Esophagus muscularis mucosa (tissue), 4 donors: ENCODE data around the gene GPR55. TPM values are rescaled to one million over a fixed set of nuclear protein-coding genes. Genes with fewer than 3 reads are reported as not detected.

Source experiments
- DNase-seq: peaks from one replicate; pipeline ENCODE4 v3.0.0-alpha.2; 2017; ENCODE audit errors: extremely low spot score
- H3K27ac ChIP-seq, 4 donors: fragments of 200-600 bp; sonication (generic); replicated peaks in 1 of 4; 1 replicate in 3 of 4; 2 replicates in 1 of 4; pipeline ENCODE4 v1.5.1; 2016 to 2019; ENCODE audit warnings: mild to moderate bottlenecking in 1 of 4
- H3K27me3 ChIP-seq, 4 donors: fragments of 200-600 bp; sonication (generic); one replicate each; pipeline versions ENCODE4 v1.5.1 to v1.6.0; 2016 to 2019
- H3K36me3 ChIP-seq, 4 donors: fragments of 200-600 bp; sonication (generic); one replicate each; pipeline ENCODE4 v1.5.1; 2016 to 2019
- H3K4me1 ChIP-seq, 4 donors: fragments of 200-600 bp; sonication (generic); one replicate each; pipeline ENCODE4 v1.5.1; 2016 to 2019
- H3K4me3 ChIP-seq, 4 donors: fragments of 200-600 bp; sonication (generic); 1 replicate in 2 of 4; 2 replicates in 2 of 4; pipeline ENCODE4 v1.5.1; 2016 to 2019; ENCODE audit warnings: mild to moderate bottlenecking in 4 of 4, moderate library complexity in 1 of 4
- H3K9me3 ChIP-seq, 4 donors: fragments of 200-600 bp; sonication (generic); 1 replicate in 3 of 4; 2 replicates in 1 of 4; pipeline ENCODE4 v1.5.1; 2016 to 2019
- CTCF ChIP-seq, 3 experiments: fragments of 200-600 bp in 2 of 3; fragments of 450-650 bp in 1 of 3; sonication (generic) in 2 of 3; IDR thresholded peaks; one replicate each; pipeline ENCODE4 v1.5.1; 2017 to 2019; ENCODE audit warnings: antibody characterized with exemption in 3 of 3, mild to moderate bottlenecking in 2 of 3, moderate library complexity in 1 of 3
- EP300 ChIP-seq: sonication (generic); formaldehyde crosslinking; IDR thresholded peaks from one replicate; pipeline ENCODE4 v1.6.1; 2017; ENCODE audit warnings: antibody characterized with exemption
- POLR2A ChIP-seq: fragments of 450-650 bp; IDR thresholded peaks from one replicate; pipeline ENCODE4 v1.6.1; 2017; ENCODE audit warnings: antibody characterized with exemption, moderate library complexity, mild to moderate bottlenecking, low read depth
- POLR2AphosphoS5 ChIP-seq, 2 donors: sonication (generic); formaldehyde crosslinking; IDR thresholded peaks; one replicate each; pipeline ENCODE4 v1.6.1; 2017; ENCODE audit warnings: antibody characterized with exemption in 2 of 2
- WGBS: methylation state at CpG from one replicate; pipeline ENCODE4 v1.1.5; 2018; 5-methylcytosine and 5-hydroxymethylcytosine counted together
- intact Hi-C: fragments of 100-400 bp; cut with DNase I; formaldehyde crosslinking; loops from one replicate; pipeline ENCODE4 v1.15.1; 2023
- total RNA-seq, 4 donors: library from RNA; depleted of rRNA; stranded (reverse); fragments of >200 nt; gene quantifications; one replicate each; pipeline versions ENCODE4 v1.1.0 to v1.2.1, GENCODE V29; 2016

Gene GPR55
- total RNA-seq, 4 donors from 2014 or later: 0.29 to 0.42 TPM; not detected in 2

DNA sequence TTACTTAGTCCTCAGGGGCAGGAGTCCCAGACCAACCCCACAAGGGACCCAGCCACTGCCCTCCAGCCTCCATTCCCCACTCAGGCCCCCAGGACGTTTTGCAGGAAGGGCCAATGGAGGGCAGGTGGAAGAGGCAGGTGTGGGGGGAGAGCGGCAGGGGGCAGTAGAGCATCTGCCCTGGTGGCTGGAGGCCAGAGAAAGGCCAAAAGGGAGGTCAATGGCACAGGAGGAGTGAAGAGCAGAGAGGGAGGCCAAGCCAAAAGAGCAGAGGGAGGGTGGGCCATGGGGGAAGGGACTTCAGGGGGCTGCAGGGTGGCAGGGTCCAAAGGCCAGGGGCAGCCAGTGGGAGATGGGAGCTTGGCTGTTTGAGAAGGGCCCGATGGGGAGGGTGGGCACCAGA is 17.3 kb upstream of the GPR55 start:
- peak; percentile 45 for DNase-seq
- WGBS: 55% methylated on average over 3 of the region's 3 CpGs
- no peaks in the 10 kb centered on the region for H3K4me1 ChIP-seq
- H3K27me3 ChIP-seq: peaks cover 0 to 22% (median 0%) of the 10 kb centered on the region in 4 donors
- intact Hi-C loops: no loop called here
- TF ChIP-seq EP300 (no peak), POLR2AphosphoS5 (IDR thresholded peaks at IDR 0.05) (no peak), CTCF (IDR thresholded peaks at IDR 0.05) (no peak), POLR2A (no peak)
- H3K4me3 ChIP-seq: no peak overlapping the region
- no peaks in the 10 kb centered on the region for H3K36me3 ChIP-seq
- H3K9me3 ChIP-seq: peaks cover 0 to 7% (median under 1%) of the 10 kb centered on the region in 4 donors
- H3K27ac ChIP-seq: no peak overlapping the region

DNA sequence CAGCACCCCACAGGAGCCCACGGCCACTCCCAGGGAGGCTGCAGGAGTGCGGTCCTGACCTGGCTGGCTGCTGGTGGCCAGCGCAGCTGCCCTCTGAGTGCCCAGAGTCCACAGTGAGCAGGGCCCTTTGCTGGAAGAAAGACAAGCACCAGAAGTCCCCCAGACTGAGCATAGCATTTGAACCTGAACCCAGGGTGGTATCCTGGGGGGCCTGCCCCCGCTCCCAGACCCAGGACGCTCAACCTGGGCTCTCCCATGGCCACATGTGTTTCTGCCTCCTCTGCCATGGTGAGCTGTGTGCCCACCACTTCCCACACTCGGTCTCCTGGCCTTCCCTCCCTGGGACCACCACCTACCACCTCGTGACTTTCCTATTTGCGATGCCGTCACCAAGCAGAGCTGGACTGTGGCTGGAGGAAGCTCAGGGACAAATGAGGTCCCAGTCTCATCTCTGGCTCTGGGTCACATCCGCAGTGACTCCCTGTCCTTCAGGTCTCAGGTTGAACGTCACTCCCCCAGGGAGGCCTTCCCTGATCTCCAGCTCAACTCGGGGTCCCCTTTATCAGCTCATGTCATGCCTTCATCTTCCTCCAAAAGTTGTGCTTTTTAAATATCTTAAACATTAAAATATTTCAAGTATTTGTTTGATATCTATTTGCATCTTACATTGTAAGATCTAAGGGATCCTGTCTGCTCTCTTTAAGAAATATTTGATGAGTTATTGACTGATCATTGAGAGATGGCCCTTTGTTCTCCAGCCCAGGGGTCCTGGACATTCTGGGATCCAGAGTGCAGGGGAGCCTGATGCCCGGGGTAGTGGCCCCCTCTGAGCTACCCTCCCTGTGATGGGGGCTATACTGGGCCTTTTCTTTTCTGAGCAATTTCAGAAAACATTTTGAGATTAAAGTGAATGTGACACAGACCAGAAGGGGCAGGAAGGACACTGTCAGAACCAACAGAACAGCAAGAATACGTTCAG is 16.4 kb upstream of the GPR55 start:
- Histone ChIP-seq H3K4me3 (no peak overlapping the region), H3K27me3 (peaks cover 0 to 22% (median 0%) of the 10 kb centered on the region in 4 donors), H3K9me3 (peaks cover 0 to 13% (median 8%) of the 10 kb centered on the region in 4 donors), H3K4me1 (no peaks in the 10 kb centered on the region), H3K27ac (no peak overlapping the region), H3K36me3 (no peaks in the 10 kb centered on the region)
- peak; percentile 75 for DNase-seq
- 85% methylated on average over 14 of the region's 14 CpGs for WGBS
- no peak for TF ChIP-seq POLR2A
- TF ChIP-seq CTCF (IDR thresholded peaks at IDR 0.05): no peak
- TF ChIP-seq POLR2AphosphoS5 (IDR thresholded peaks at IDR 0.05): no peak
- TF ChIP-seq EP300: no peak
- intact Hi-C loops: no loop called here

- Histone ChIP-seq H3K4me3 (no peak overlapping the region), H3K27me3 (peaks cover 0 to 23% (median 0%) of the 10 kb centered on the region in 4 donors), H3K9me3 (peaks cover 0 to 18% (median 10%) of the 10 kb centered on the region in 4 donors), H3K4me1 (no peaks in the 10 kb centered on the region), H3K27ac (no peak overlapping the region), H3K36me3 (no peaks in the 10 kb centered on the region)
- WGBS: 89% methylated on average over 9 of the region's 9 CpGs
- DNase-seq: no peak
- intact Hi-C loops: no loop called here
- TF ChIP-seq POLR2AphosphoS5 (IDR thresholded peaks at IDR 0.05): no peak
- no peak for TF ChIP-seq CTCF (IDR thresholded peaks at IDR 0.05)
- TF ChIP-seq EP300: no peak
- no peak for TF ChIP-seq POLR2A
Measured at GRCh38 chr2:230940471-230940815, 15.4 kb upstream of the GPR55 start.

DNA sequence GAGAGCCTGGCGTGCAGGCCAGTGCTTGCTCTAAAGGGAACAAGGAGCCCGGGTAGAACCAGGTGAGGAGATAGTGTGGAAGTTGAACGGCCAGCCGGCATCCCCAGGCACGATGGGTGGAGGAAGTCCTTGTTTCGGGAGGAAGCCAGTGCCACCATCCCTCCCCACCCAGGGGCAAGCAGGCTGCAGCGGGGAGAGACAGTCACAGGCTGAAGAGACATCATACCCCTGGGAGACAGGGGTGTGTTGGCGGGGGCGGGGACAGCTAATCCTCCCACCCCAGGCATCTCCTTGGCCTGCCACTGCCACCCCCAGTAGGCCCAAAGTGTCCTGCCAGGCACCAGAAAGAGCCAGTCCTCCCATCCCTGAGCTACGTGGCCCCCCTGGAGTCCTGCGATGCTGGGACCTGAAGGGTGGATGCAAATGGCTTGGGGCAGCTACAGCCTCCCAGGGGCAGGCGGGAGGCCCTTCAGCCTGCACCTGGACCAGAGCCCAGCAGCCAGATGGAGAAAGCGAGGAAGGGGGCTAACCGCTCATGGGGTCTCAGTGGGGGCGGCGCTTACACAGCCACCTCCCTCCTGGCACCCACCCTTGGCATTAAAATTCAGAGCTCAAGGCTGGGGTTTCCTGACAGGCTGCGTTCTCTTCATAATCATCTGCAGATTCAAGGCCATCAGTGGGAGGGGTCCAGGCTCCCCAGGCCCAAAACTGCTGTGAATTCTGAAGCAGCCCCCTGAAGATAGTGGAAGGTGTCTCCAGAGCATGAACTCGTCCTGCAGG is 14.8 kb upstream of the GPR55 start:
- DNase-seq: peak; percentile 82
- Histone ChIP-seq H3K27ac (no peak overlapping the region), H3K4me3 (no peak overlapping the region), H3K27me3 (peaks cover 0 to 29% (median 0%) of the 10 kb centered on the region in 4 donors), H3K36me3 (no peaks in the 10 kb centered on the region), H3K4me1 (no peaks in the 10 kb centered on the region), H3K9me3 (peaks cover 0 to 18% (median 10%) of the 10 kb centered on the region in 4 donors)
- no peak for TF ChIP-seq POLR2A
- no peak for TF ChIP-seq CTCF (IDR thresholded peaks at IDR 0.05)
- no peak for TF ChIP-seq POLR2AphosphoS5 (IDR thresholded peaks at IDR 0.05)
- no peak for TF ChIP-seq EP300
- WGBS: 98% methylated on average over 15 of the region's 18 CpGs
- intact Hi-C loops: no loop called here
